SK-N-MC (cell line): ENCODE results near the gene NFIB.

Experiments used
- EZH2 ChIP-seq: fragments of 200-600 bp; sonication (generic); IDR thresholded peaks from one replicate; pipeline ENCODE4 v1.6.1; 2017; ENCODE audit warnings: antibody characterized with exemption
- FOXP2 ChIP-seq: optimal IDR thresholded peaks from 2 replicates; pipeline ENCODE3; 2011; ENCODE audit warnings: mild to moderate bottlenecking, moderate library complexity; ENCODE audit not compliant: insufficient read depth; ENCODE audit errors: extremely low read length, control extremely low read depth
- POLR2AphosphoS5 ChIP-seq: IDR thresholded peaks from 2 replicates; pipeline ENCODE4 v1.6.1; 2012; ENCODE audit warnings: mild to moderate bottlenecking, low read depth, low read length, borderline replicate concordance

DNA sequence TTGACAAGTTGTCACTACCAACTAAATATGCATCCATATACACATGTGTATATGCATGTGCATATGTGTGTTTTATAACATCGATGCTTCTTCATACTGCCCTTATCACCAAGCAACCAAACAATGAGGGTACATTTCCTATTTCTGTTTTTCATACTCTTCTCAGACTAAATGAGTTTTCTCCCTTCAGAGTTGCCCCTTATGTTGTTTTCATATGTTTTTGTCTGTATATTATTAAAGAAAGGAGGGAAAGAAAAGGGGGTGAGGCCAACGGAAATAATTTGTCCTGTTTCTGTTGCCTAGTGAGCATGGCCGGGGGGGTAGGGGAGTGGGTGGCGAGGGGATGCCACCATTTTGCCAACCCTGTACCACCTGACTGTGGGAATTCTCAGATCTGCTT, 28.8 kb upstream of the NFIB start:
- TF ChIP-seq POLR2AphosphoS5 = no peak
- no peak for TF ChIP-seq EZH2
- TF ChIP-seq FOXP2 = no peak
